NCI-H128 (cell line): ENCODE measurements around the gene MCF2L.

ENCODE experiments used
- DNase-seq: peaks from one replicate; lab custom pipeline; 2025; ENCODE audit not compliant: unreplicated experiment; lab: John Stamatoyannopoulos, UW

The MCF2L gene

DNA sequence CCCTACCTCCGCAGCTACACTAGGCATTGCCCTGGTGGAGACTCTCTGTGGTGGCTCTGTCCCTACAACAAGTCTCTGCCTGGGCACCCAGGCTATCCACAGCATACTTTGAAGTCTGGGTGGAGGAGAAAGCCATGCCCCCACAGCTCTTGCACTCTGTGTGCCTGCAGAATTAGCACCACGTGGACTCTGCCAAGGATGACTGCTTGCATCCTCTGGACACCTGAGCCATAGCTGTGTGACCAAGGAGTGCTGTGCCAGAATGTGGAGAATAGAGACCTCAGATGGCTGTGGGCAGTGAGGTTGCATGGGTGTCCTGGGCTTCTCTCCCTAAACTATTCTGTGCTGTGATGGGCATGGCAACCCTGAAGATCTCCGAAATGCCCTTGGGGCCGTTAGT is 21.2 kb upstream of the MCF2L start:
- no peak for DNase-seq

DNA sequence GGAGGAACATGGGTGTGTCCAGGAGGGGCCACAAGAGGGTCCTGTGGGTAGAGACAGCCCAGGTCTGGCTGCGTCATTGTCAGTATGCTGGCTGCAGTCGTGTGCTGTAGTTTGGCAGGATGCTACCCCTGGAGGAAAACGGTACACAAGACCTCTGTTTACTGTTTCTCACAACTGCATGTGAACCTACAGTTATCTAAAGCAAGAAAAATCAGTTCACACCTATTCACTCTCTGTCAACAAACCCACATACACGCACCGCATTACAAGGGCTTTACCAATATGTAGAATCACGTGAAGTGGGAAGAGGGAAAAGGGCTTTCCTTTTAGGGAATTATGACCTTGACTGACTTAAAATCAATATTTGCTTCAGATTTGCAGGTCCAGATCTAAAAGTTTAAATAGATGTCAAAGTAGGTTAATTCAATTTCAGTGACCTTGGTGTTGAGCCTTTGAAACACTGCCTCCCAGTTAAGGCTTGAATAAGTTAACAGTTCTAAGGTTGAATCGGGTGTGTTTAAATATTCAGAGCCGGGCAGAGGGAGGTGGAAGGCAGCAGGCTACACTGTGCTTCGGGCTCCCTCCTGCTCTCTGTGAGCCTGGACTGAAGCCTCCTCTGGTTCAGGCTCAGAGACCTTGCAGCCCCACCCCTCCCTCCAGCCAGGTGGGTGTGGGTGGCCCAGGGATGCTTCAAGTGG is 17.2 kb upstream of the MCF2L start:
- DNase-seq, result no peak

DNA sequence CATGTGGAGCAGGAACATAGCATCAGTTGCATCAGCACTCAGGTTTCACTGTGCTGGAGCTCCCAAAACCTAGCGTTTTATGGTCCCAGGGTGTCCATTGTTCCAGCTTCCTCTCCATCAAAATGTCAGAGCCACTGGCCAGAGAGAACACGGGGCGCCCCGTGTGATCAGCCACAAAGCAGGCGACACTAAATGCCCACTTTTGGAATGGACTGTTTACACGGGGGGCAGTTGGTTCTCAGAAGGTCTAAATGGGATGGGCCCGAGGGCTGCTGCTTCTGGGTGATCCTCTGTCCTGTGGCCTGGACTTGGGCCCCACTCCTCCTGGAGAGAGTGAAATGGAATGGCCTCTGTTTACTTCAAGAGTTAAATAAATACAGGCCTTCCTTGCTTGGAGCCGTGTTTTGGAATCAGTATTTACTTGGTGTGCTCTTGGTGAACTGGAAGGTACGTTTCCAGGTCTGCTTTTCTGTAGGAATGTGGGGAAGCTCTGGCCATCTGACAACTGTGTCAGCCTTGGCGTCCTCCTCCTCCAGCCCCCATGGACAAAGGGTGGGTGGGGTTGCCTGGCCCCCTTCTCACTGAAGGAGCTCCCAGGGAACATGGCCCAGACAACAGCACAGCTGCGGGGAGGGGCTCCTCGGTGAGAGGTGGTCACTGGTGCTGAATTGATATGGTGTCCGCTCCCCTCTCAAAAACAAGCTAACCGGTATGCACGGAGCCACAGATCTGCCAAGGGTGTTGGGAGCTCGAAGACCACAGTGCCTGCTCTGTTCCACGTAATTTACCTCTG is 16.1 kb upstream of the MCF2L start:
- DNase-seq, result no peak

GRCh38 chr13:112953591-112954487 is 15.2 kb upstream of the MCF2L start:
- DNase-seq, result no peak

DNA sequence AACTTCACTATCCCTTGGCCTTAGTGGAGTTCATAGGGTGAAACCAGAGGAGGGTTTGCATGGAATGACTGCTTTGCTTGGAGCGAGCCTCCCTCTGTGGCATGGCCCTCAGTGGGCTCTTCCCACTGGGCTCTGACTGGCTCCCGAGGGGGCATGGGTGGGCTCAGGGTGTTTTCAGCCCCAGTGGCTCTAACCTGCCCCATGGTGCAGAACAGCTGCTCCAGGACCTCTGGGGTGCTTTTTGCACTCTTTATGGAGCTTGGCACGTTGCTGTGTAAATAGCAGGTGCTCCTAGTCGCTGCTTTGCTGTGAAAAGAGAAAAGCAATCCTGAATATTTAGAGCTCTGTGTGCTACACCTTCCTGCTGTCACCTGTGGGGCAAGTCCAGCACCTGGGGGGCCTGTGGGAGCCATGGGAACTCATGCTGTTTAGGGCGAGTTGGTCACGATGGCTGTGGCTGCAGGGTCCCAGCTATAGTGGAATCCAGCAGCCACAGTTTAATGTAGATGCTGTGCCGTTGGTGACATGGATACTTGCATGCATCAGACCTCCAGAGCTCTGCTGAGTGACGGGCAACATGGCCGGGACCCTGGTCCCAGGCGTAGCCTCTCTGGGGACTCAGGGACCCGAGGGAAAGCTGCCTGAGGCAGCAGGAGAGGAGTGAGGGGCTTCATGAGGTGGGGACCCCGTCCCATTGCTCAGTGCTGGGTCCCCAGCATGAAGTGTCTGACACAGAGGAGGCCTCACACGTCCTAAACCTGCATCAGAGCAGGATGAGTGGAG is 14.3 kb upstream of the MCF2L start:
- DNase-seq, result no peak

- DNase-seq, result no peak
Measured at GRCh38 chr13:112955271-112955937, 13.6 kb upstream of the MCF2L start.

- no peak for DNase-seq
Measured at GRCh38 chr13:112955956-112956355, 13.1 kb upstream of the MCF2L start.

DNA sequence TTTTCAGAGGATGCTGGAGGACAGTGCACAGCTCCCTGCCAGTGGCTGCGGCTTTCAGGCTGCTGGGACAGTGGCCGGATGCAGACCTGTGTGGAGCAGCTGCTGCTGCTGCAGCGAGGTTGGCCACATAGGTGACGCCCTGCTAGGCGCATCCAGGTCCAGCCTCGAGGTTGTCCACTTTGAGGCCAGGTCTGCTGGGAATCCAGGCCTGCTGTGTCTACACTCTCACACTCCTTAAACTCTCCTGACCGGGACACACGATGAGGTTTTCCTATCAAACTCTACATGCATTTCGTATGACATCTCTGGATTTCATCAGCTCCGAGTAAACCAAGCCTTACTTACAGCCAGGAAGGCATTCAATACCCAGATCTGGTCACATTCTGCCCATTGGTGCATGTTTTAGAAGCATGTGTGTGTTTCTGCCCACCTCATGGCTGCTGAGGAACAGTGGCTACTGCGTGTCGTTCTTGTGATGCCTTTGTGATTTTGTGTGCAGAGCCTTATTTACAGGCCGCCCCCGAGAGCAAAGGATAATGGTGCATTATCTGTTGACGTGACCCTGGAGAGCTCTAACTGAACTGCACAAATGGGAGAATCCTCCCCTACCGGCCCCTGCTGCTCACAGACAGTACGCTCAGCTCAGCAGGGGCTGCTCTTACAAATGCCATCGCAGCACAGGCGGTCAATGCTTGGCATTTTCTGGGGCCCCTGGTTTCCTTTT is 12.3 kb upstream of the MCF2L start:
- DNase-seq, result no peak

- DNase-seq, result no peak
Measured at GRCh38 chr13:112957295-112957677, 11.7 kb upstream of the MCF2L start.

- DNase-seq, result no peak
Measured at GRCh38 chr13:112958127-112958989, 10.7 kb upstream of the MCF2L start.

DNA sequence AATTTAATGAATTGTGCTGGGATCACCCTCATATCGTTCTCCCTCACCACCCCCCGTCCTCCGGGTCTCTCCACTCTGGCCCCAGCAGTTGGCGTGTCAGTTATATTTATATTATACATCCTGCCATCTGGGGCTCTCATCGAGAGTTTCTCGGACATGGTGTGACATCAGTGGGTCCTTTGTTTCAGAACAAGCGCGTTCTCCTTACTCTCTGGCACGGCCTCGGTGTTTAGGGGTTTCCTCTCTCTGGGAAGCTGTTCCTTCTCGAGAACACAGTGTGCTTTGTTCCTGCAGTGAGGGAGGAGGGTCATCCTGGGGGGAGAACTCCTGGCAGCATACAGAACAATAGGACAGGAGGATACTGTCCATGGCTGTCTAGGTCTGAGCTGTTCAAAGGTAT is 9.8 kb upstream of the MCF2L start:
- DNase-seq, result no peak

- no peak for DNase-seq
Measured at GRCh38 chr13:112959701-112960542, 9.1 kb upstream of the MCF2L start.

GRCh38 chr13:112960706-112961105 is 8.3 kb upstream of the MCF2L start:
- DNase-seq, result no peak

DNA sequence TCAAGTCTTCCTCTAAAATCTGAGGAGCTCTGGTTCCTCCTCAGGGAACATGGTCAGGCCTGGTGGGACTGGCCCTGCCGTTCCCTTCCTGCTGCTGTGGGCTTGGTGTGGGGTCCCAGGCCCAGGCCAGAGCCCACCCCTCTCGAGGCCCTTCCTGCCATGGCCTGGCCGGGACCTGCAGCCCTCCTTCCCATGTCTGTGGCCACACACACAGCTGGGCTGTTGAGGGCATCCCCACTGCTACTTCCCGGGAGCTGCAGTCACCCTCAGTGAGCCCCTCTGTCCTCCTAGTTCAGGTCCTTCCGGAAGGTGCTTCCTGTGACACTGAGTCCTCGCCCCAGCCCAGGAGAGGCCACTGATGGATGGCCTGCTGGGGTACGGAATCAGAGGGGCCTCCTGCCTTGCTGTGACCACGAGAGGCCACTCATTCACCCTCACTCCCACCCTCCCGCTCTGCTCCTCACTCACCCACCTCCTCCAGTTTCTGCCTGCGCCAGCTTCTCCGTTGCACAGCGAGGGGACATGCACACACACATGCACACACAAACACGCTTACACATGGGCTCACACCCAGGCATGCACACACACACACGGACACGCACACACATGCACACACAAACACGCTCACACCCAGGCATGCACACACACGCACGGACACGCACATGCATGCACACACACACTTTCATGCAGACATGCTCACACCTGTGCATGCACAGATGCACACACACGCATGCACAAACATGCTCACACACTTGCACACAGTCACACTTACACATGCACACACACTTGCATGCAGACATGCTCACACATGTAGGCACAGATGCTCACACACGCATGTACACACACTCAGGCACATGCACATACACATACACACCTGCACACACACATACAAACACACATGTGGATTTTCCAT is 7.3 kb upstream of the MCF2L start:
- no peak for DNase-seq

DNA sequence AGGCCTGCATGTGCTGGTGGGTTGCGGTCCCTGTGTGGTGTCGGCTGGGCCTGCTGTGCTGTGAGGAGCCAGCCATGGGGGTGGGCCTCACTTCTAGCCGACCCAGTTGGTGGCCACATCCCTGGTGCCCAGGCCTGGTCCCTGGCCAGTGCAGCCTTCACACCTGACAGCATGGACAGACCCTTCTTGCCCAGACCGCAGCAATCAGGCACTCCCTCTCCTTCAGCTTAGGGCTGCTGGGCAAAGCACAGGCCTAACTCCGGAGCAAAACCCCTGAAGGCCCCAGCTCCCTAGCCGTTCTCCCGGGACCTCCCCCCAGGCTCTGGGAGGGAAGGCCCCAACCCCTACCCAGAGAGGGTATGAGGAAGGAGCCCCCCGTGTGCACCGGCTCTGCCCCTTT is 6.6 kb upstream of the MCF2L start:
- no peak for DNase-seq

- no peak for DNase-seq
Measured at GRCh38 chr13:112962911-112963625, 5.9 kb upstream of the MCF2L start.
